GM19328 (cell line): Measurements from ENCODE around the gene RASA3.
"Not testable (repeated sequence)": the region's sequence is repeated elsewhere in the genome, so short reads cannot be mapped to it uniquely, and the experiment has no call there.

Experiments used
- ATAC-seq: cut with Tn5 transposase; IDR thresholded peaks from one replicate; pipeline ENCODE4 v1.9.1; 2021; ENCODE audit warnings: mild to moderate bottlenecking, moderate library complexity; ENCODE audit not compliant: unreplicated experiment

RASA3 gene

GRCh38 chr13:114103801-114104654 is 28.4 kb downstream of the RASA3 start:
- ATAC-seq, result no peak

- not testable (repeated sequence) for ATAC-seq
These were observed 29.2 kb downstream of the RASA3 start for GRCh38 chr13:114103289-114103621.

GRCh38 chr13:114102521-114103288 is 29.7 kb downstream of the RASA3 start:
- no peak for ATAC-seq

- ATAC-seq, result no peak
These were observed 30.3 kb downstream of the RASA3 start for GRCh38 chr13:114102131-114102520.

GRCh38 chr13:114101358-114102130 is 30.9 kb downstream of the RASA3 start:
- ATAC-seq, result no peak

- ATAC-seq, result no peak
These were observed 31.7 kb downstream of the RASA3 start for GRCh38 chr13:114100446-114101357.

- ATAC-seq, result no peak
These were observed 32.4 kb downstream of the RASA3 start for GRCh38 chr13:114099918-114100445.

GRCh38 chr13:114099191-114099590 is 33.2 kb downstream of the RASA3 start:
- no peak for ATAC-seq

- not testable (repeated sequence) for ATAC-seq
These were observed 33.8 kb downstream of the RASA3 start for GRCh38 chr13:114098689-114099056.

- ATAC-seq, result no peak
These were observed 34.3 kb downstream of the RASA3 start for GRCh38 chr13:114097893-114098688.

- no peak for ATAC-seq
These were observed 35.1 kb downstream of the RASA3 start for GRCh38 chr13:114097212-114097892.

- ATAC-seq, result no peak
These were observed 35.6 kb downstream of the RASA3 start for GRCh38 chr13:114096811-114097211.

- no peak for ATAC-seq
These were observed 36.4 kb downstream of the RASA3 start for GRCh38 chr13:114096031-114096485.

GRCh38 chr13:114095486-114095885 is 36.9 kb downstream of the RASA3 start:
- ATAC-seq, result no peak

GRCh38 chr13:114093118-114093517 is 39.3 kb downstream of the RASA3 start:
- ATAC-seq, result no peak

GRCh38 chr13:114092468-114092867 is 40.0 kb downstream of the RASA3 start:
- ATAC-seq, result no peak

GRCh38 chr13:114090476-114090875 is 41.9 kb downstream of the RASA3 start:
- ATAC-seq, result no peak

- ATAC-seq, result no peak
These were observed 42.5 kb downstream of the RASA3 start for GRCh38 chr13:114089751-114090400.
